Stimulated activated CD4-positive, alpha-beta T cell treated with anti-CD3 and anti-CD28 coated beads, Interleukin-2, amount 100 ng/mL, for 24 hours (primary cell): ENCODE results near the gene ENTREP3.

ENCODE experiments used
- DNase-seq, 2 donors: peaks; one replicate each; pipeline ENCODE4 v3.0.0-alpha.2; 2020

ENTREP3 gene

GRCh38 chr1:155277902-155278688 is 22.8 kb upstream of the ENTREP3 start:
- peak; percentile 79 to 82 for DNase-seq

GRCh38 chr1:155277070-155277901 is 22.0 kb upstream of the ENTREP3 start, which contains the start of gene HCN3:
Gene HCN3, plus strand, starts transcription at chr1:155277463. Its CDS starts 128 bp downstream, at chr1:155277591.
- peak; percentile 96 to 99 for DNase-seq

GRCh38 chr1:155273343-155274245 is 18.3 kb upstream of the ENTREP3 start, which contains the start of gene CLK2:
Gene CLK2, minus strand, starts transcription at chr1:155273504. Its CDS starts 2,527 bp downstream, at chr1:155270977.
- peak; percentile 96 to 99 for DNase-seq

GRCh38 chr1:155272466-155273342 is 17.4 kb upstream of the ENTREP3 start:
- DNase-seq = no peak

- no peak for DNase-seq
Observed at GRCh38 chr1:155269381-155269780, 14.1 kb upstream of the ENTREP3 start.

- no peak for DNase-seq
Observed at GRCh38 chr1:155268630-155269029, 13.3 kb upstream of the ENTREP3 start.

- no peak for DNase-seq
Observed at GRCh38 chr1:155267373-155267772, 12.1 kb upstream of the ENTREP3 start.

GRCh38 chr1:155266553-155266952 is 11.3 kb upstream of the ENTREP3 start:
- no peak for DNase-seq

- DNase-seq = no peak
Observed at GRCh38 chr1:155263067-155263466, 7.8 kb upstream of the ENTREP3 start.

- DNase-seq = peak; percentile 87 to 90
Observed at GRCh38 chr1:155261852-155262673, 6.8 kb upstream of the ENTREP3 start, which contains the start of gene SCAMP3. Gene SCAMP3, minus strand, starts transcription at chr1:155262360. Its CDS starts 209 bp downstream, at chr1:155262151.

- DNase-seq = no peak
Observed at GRCh38 chr1:155261493-155261851, 6.2 kb upstream of the ENTREP3 start.

GRCh38 chr1:155260276-155260675 is 5.0 kb upstream of the ENTREP3 start:
- DNase-seq = no peak

- DNase-seq = no peak
Observed at GRCh38 chr1:155256058-155256852, 972 bp upstream of the ENTREP3 start.

- DNase-seq = no peak
Observed at GRCh38 chr1:155254714-155255242, 505 bp downstream of the ENTREP3 start.

GRCh38 chr1:155254228-155254713 is 1.0 kb downstream of the ENTREP3 start:
- DNase-seq = no peak

- no peak for DNase-seq
Observed at GRCh38 chr1:155253797-155254196, 1.5 kb downstream of the ENTREP3 start.

GRCh38 chr1:155253208-155253607 is 2.1 kb downstream of the ENTREP3 start:
- no peak for DNase-seq

- DNase-seq = no peak
Observed at GRCh38 chr1:155251566-155251965, 3.7 kb downstream of the ENTREP3 start.
